ENCODE results near the gene HSPA12B.

HSPA12B gene

GRCh38 chr20:3732327-3733118 lies at the start of gene HSPA12B:
Gene HSPA12B, plus strand, starts transcription at chr20:3732685. Its CDS starts 5,990 bp downstream, at chr20:3738675.
- DNase-seq = no peak

GRCh38 chr20:3685341-3685740 lies 47.1 kb upstream of the HSPA12B start:
- DNase-seq = no peak

GRCh38 chr20:3686421-3686820 lies 46.1 kb upstream of the HSPA12B start:
- no peak for DNase-seq

- peak; percentile 53 for DNase-seq
Measured at GRCh38 chr20:3686867-3687321, 45.6 kb upstream of the HSPA12B start.

- no peak for DNase-seq
Measured at GRCh38 chr20:3687655-3688054, 44.8 kb upstream of the HSPA12B start.

GRCh38 chr20:3689978-3690377 lies 42.5 kb upstream of the HSPA12B start:
- DNase-seq = no peak

GRCh38 chr20:3690413-3690812 lies 42.1 kb upstream of the HSPA12B start:
- DNase-seq = no peak

- DNase-seq = no peak
Measured at GRCh38 chr20:3691306-3691705, 41.2 kb upstream of the HSPA12B start.

GRCh38 chr20:3691897-3692296 lies 40.6 kb upstream of the HSPA12B start:
- DNase-seq = no peak

- no peak for DNase-seq
Measured at GRCh38 chr20:3692706-3693294, 39.7 kb upstream of the HSPA12B start.

- no peak for DNase-seq
Measured at GRCh38 chr20:3693376-3693775, 39.1 kb upstream of the HSPA12B start.

GRCh38 chr20:3694864-3695263 lies 37.6 kb upstream of the HSPA12B start:
- no peak for DNase-seq

- DNase-seq = no peak
Measured at GRCh38 chr20:3696200-3696599, 36.3 kb upstream of the HSPA12B start.

- DNase-seq = no peak
Measured at GRCh38 chr20:3696745-3697587, 35.5 kb upstream of the HSPA12B start.

- DNase-seq = no peak
Measured at GRCh38 chr20:3697588-3698305, 34.7 kb upstream of the HSPA12B start.

- no peak for DNase-seq
Measured at GRCh38 chr20:3698591-3699001, 33.9 kb upstream of the HSPA12B start.

- no peak for DNase-seq
Measured at GRCh38 chr20:3699037-3699436, 33.4 kb upstream of the HSPA12B start.

- no peak for DNase-seq
Measured at GRCh38 chr20:3701061-3701998, 31.2 kb upstream of the HSPA12B start.

- DNase-seq = no peak
Measured at GRCh38 chr20:3702611-3703391, 29.7 kb upstream of the HSPA12B start.

- DNase-seq = no peak
Measured at GRCh38 chr20:3704087-3704486, 28.4 kb upstream of the HSPA12B start.

- DNase-seq = no peak
Measured at GRCh38 chr20:3705491-3705969, 27.0 kb upstream of the HSPA12B start.

Measured in NCI-H2171 treated with DMSO at 0.1 percent for 48 hours (cell line).